OCI-LY7 (cell line): ENCODE results near the gene ZSWIM5.

Source experiments
- EZH2phosphoT487 ChIP-seq: fragments of 200-600 bp; sonication (generic); IDR thresholded peaks from 2 replicates; pipeline ENCODE4 v1.6.1; 2018; ENCODE audit warnings: low read depth, borderline replicate concordance, mild to moderate bottlenecking, mixed run types, antibody characterized with exemption, low read length, moderate library complexity, mixed read lengths
- TF ChIP-seq, protein P1 (sequence below): fragments of 200-600 bp; sonication (generic); conservative IDR thresholded peaks from 2 replicates; pipeline ENCODE4 v1.5.1; 2014; ENCODE audit warnings: mild to moderate bottlenecking, antibody characterized with exemption, low read length, moderate library complexity, mixed read lengths

DNA sequence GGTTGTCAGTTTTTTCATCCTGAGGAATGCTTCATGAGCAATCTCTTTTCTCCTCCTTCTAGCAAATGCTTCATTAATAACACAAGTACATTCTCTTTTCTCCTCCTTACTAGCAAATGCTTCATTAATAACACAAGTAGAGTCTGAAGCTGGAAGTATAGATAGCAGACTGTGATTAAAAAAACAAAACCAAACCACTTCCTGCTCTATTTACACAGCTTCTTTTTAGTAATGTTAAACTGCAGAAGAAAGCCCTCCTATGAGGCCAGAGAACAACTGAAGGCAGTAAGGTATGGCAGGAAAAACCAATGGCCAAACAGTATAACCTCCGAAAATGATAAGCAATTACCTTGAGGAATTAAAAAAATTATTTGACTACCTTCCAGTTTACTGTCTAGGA, 90.1 kb downstream of the ZSWIM5 start:
- TF ChIP-seq, protein P1, sequence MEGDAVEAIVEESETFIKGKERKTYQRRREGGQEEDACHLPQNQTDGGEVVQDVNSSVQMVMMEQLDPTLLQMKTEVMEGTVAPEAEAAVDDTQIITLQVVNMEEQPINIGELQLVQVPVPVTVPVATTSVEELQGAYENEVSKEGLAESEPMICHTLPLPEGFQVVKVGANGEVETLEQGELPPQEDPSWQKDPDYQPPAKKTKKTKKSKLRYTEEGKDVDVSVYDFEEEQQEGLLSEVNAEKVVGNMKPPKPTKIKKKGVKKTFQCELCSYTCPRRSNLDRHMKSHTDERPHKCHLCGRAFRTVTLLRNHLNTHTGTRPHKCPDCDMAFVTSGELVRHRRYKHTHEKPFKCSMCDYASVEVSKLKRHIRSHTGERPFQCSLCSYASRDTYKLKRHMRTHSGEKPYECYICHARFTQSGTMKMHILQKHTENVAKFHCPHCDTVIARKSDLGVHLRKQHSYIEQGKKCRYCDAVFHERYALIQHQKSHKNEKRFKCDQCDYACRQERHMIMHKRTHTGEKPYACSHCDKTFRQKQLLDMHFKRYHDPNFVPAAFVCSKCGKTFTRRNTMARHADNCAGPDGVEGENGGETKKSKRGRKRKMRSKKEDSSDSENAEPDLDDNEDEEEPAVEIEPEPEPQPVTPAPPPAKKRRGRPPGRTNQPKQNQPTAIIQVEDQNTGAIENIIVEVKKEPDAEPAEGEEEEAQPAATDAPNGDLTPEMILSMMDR, result no peak
- no peak for TF ChIP-seq EZH2phosphoT487
